Stimulated activated naive B cell treated with anti-CD40 and anti-IgM and Interleukin-4, amounts not matched to agents 10 μg/mL and 1 μg/mL and 100 μg/mL, for 72 hours (primary cell): ENCODE measurements around the gene TULP3.

Experiments
- ATAC-seq, 2 donors: fragments of 150-1000 bp; cut with Tn5 transposase; replicated peaks; 2 replicates each; pipeline ENCODE4 v1.10.0; 2021; ENCODE audit warnings: moderate library complexity in 1 of 2
- DNase-seq: peaks from one replicate; pipeline ENCODE4 v3.0.0; 2021
- H3K27ac Mint-ChIP-seq: one replicate; pipeline ENCODE4 v1.8.0; 2022; ENCODE audit warnings: mild to moderate bottlenecking, mixed read lengths
- H3K27me3 Mint-ChIP-seq, 2 donors: one replicate each; pipeline ENCODE4 v1.8.0; 2022; ENCODE audit warnings: mixed read lengths in 2 of 2
- H3K36me3 Mint-ChIP-seq, 2 donors: one replicate each; pipeline ENCODE4 v1.8.0; 2022; ENCODE audit warnings: mixed read lengths in 2 of 2, mild to moderate bottlenecking in 1 of 2
- H3K4me1 Mint-ChIP-seq, 2 donors: one replicate each; pipeline ENCODE4 v1.8.0; 2022; ENCODE audit warnings: mixed read lengths in 2 of 2, mild to moderate bottlenecking in 1 of 2
- H3K4me3 Mint-ChIP-seq, 2 donors: one replicate each; pipeline ENCODE4 v1.8.0; 2022; ENCODE audit warnings: mild to moderate bottlenecking in 2 of 2, mixed read lengths in 2 of 2, moderate library complexity in 1 of 2
- H3K9me3 Mint-ChIP-seq, 2 donors: one replicate each; pipeline ENCODE4 v1.8.0; 2022; ENCODE audit warnings: mixed read lengths in 2 of 2, mild to moderate bottlenecking in 1 of 2

Gene TULP3

DNA sequence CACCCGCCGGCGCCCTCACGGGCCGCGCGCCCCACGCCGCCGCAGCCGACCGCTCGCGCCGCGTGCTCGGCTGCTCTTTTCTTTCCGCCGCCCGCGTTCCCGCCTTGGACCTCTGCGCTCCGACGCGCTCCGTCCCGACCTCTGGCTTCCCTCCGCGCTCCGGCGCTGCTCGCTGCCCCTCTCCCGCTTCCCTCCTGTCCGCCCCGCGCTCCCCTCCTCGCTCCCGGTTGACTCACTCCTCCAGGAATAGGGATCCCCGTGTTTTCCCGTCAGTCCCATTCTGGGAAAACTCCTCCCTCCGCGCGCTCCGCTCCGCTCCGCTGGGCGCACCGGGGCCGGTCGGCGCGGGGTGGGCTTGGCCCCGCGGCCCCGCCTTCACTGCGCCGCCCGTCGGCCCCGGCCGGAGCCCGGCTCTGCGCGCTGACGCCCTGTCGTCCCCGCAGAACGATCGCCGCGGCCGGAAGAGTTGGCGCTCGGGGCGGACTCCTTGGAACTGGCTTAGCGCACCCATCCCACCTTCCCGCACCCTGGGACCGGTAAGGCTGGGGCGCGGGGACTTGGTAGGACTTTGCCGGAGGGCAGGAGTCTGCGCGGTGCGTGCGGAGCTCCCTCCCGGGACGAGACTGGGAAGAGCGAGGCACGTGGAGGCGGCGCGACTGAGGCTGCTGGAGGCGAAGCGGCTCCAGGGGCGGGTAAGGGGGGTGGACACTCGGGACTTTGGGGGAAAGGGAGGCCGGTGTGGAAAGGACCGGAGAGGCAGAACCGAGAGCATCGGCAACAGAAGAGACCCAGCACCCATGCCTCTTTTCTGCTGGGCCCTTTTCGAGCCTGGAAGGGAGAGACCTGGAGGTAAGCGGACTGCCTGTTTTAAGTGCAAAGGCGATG lies 69.1 kb downstream of the TULP3 start:
- Mint-ChIP-seq H3K9me3 (no peaks in the 10 kb centered on the region), H3K4me3 (peak overlapping the region; percentile 73 to 74), H3K4me1 (peaks cover 13 to 22% of the 10 kb centered on the region in 2 donors), H3K27me3 (peaks cover 71 to 75% of the 10 kb centered on the region in 2 donors), H3K36me3 (peaks cover 0 to 3% of the 10 kb centered on the region in 2 donors), H3K27ac (no peak overlapping the region)
- no peak for DNase-seq
- ATAC-seq, result peak; percentile 56

DNA sequence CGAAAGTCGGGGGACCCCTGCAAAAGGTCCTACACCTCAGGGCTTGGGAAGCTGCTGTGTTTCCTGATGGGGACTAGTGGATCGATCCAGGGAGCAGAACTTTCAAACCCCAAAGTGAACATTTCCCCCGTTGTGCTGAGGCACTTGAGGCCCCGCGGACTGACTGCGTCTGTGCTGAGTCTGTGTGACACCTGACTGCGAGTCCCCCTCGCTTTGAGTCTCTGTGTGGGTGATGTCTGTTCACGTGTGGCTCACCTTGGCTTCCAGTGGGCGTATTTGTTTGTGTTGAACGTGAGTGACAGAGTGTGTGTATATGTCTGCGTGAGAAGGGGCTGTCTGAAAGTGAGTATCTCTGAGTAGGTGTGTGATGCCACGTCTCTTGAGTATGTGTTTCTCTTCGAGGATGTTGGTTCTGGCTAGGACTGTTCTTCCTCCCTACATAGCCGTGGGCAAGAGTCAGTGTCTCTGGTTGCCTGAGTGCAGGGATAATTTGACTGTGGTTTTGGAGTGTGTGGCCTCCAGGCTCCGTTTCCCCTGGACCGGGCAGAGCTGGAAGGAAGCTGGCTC lies 69.8 kb downstream of the TULP3 start:
- no peaks in the 10 kb centered on the region for H3K9me3 Mint-ChIP-seq
- no peak overlapping the region for H3K27ac Mint-ChIP-seq
- DNase-seq, result no peak
- ATAC-seq, result peak; percentile 54 to 63
- H3K4me1 Mint-ChIP-seq, result peaks cover 13 to 22% of the 10 kb centered on the region in 2 donors
- H3K27me3 Mint-ChIP-seq, result peaks cover 73 to 77% of the 10 kb centered on the region in 2 donors
- peak overlapping the region; percentile 73 to 74 for H3K4me3 Mint-ChIP-seq
- H3K36me3 Mint-ChIP-seq, result peaks cover 0 to 3% of the 10 kb centered on the region in 2 donors

DNA sequence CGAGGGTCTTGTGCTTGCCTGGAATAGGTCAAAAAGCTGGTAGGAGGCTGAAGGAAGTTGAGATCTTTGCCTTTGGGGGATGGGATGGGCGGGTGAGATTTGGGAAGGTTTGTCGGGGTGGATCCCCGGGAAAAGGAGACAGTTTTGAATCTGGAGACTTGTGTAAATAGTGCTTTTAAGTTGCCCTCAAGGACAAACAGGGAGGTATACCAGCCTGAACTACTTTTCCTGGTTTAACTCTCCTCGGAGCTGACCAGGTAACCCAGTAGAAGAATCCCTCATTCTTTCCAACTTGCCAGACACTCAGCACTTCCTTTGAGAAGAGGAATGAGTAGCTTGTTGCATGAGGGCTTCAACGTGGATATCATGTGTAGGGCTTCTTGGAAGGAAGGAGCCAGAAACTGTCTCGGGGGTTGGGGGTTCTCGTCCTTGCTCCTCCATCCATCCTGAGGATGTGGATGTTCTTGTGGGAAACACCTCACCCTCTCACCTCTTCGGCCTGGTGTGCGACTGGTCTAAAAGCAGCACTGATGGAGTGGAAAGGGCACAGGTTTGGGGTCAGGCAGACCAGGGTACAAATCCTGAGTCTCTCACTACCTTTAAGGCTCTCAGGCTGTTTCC lies 70.4 kb downstream of the TULP3 start:
- Mint-ChIP-seq H3K27ac (no peak overlapping the region), H3K36me3 (peaks cover 0 to 3% of the 10 kb centered on the region in 2 donors), H3K27me3 (peaks cover 70 to 75% of the 10 kb centered on the region in 2 donors), H3K9me3 (no peaks in the 10 kb centered on the region), H3K4me1 (peaks cover 13 to 22% of the 10 kb centered on the region in 2 donors), H3K4me3 (peak overlapping the region; percentile 73 to 74)
- no peak for DNase-seq
- no peak for ATAC-seq

DNA sequence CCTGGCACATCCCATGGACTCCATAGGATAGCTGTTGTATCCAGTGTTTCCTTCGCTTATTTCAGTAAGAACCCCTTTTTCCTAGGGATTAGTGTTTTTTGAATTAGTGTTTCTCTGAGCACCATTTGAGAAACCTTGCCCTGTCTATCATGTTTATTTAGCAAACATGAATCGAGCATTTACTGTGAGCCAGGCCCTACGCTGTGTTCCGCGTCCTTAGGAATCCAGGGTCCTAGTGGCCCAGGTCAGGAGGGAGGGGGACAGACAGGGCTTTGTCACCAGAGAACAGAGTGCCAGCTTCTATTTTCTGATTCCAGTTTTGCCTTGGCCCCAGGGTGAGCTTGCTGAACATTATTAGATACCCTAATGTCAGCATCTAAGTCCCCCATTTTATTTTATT lies 71.0 kb downstream of the TULP3 start:
- Mint-ChIP-seq H3K4me1 (peaks cover 13 to 22% of the 10 kb centered on the region in 2 donors), H3K4me3 (no peak overlapping the region), H3K27ac (no peak overlapping the region), H3K9me3 (no peaks in the 10 kb centered on the region), H3K27me3 (peaks cover 64 to 69% of the 10 kb centered on the region in 2 donors), H3K36me3 (peaks cover 0 to 3% of the 10 kb centered on the region in 2 donors)
- DNase-seq (no peak), ATAC-seq (no peak)

DNA sequence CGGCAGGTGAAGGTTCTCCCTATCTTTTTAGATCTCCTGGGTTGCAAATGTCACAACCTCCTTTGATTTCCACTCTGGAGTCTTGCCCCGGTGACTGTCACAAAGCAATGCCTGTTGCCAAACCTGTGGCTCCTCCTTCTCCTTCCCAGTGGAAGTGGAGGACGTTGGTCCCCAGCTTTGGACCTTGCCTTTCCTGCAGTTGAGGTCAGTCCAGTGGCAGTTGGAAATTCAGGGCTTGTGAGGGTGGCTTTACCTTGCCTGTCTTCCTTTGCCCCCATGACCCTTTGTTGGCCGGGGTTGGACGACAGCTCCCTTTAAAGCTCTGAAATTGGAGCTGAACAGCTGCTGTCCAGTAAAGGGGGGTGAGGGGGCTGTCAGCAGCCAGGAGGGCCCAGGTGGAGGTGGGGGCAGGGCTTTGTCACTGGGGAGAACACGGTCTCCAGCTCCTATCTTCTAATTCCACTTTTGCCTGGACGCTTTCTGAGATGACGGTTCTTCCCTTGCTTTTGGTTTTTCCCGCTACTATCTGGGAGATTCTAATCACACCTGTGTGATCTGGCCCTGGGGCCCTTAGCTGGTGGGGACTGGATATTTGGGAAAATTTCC lies 72.6 kb downstream of the TULP3 start:
- ATAC-seq (no peak), DNase-seq (no peak)
- no peaks in the 10 kb centered on the region for H3K9me3 Mint-ChIP-seq
- no peak overlapping the region for H3K4me3 Mint-ChIP-seq
- peaks cover 0 to 3% of the 10 kb centered on the region in 2 donors for H3K36me3 Mint-ChIP-seq
- H3K27ac Mint-ChIP-seq, result no peak overlapping the region
- peaks cover 50 to 53% of the 10 kb centered on the region in 2 donors for H3K27me3 Mint-ChIP-seq
- H3K4me1 Mint-ChIP-seq, result peaks cover 13 to 18% of the 10 kb centered on the region in 2 donors

DNA sequence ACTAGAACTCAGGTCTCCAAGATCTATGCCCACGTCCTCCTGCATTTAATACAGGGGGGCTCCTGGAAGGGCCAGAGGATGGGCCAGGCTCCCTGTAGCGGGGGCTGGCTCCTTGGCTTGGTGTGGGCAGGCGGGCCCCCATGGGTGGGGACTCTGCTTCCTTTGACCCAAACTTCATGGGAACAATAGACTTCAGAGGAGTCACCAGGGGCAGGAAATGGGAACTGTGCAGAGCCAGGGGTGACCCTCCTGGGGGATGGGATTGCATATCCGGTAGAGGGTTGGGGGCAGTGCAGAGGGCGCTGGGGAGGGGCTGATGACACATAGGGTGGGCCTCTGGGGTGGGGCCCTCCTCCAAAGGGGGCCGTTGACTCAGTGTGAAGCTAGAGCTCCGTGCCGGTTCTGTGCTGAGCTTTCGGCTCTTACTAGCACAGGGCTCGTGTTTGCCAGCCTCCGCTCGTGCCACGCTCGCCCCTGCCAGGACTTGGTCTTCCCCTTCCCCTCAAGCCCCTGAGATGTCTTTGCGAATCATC lies 73.1 kb downstream of the TULP3 start:
- Mint-ChIP-seq H3K9me3 (no peaks in the 10 kb centered on the region), H3K4me1 (peaks cover 10 to 13% of the 10 kb centered on the region in 2 donors), H3K36me3 (no peaks in the 10 kb centered on the region), H3K27me3 (peaks cover 45 to 48% of the 10 kb centered on the region in 2 donors), H3K4me3 (no peak overlapping the region), H3K27ac (no peak overlapping the region)
- DNase-seq (no peak), ATAC-seq (no peak)

DNA sequence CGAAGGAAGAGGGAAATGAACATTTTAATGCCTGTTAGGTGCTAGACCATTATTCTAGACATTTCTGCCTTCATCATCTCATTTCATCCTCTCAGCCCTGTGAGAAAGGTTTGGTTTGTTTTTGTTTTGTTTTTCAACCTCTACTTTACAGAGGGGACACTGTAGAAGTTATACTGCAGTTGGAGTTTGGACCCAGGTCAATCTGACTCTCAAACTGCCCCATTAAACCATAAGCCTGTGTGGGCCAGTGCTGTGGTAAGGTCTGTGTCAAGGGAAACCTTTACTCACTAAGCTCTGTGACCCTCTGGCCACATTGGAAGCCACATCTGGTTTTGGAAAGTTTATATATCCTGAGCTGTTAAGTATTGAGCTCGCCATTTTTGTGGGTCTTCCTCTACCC lies 77.0 kb downstream of the TULP3 start:
- H3K9me3 Mint-ChIP-seq, result no peaks in the 10 kb centered on the region
- H3K36me3 Mint-ChIP-seq, result no peaks in the 10 kb centered on the region
- no peak overlapping the region for H3K27ac Mint-ChIP-seq
- H3K4me1 Mint-ChIP-seq, result no peaks in the 10 kb centered on the region
- no peak overlapping the region for H3K4me3 Mint-ChIP-seq
- no peak for ATAC-seq
- DNase-seq, result no peak
- peaks cover 21 to 29% of the 10 kb centered on the region in 2 donors for H3K27me3 Mint-ChIP-seq

DNA sequence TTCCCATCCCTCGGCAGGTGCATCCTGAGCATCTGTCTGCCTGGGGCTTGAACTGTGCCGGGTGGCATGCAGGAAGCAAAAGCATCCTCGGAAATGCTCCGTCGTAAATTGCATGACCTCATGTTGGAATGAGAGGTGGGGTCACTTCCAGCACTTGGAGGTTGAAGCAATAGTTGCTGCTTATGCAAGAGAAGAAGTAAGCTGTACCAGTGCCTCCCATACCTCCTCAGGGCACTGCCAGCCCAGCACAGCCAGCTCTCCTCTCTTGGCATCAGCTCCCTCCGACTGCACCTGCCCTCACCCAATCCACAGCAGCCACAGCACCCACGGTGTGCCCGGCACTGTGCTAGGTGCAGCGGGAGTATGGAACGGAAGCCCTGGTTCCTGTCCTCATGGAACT lies 80.1 kb downstream of the TULP3 start:
- no peak for ATAC-seq
- no peak for DNase-seq
- no peaks in the 10 kb centered on the region for H3K36me3 Mint-ChIP-seq
- no peak overlapping the region for H3K27ac Mint-ChIP-seq
- no peaks in the 10 kb centered on the region for H3K4me1 Mint-ChIP-seq
- peaks cover 0 to 6% of the 10 kb centered on the region in 2 donors for H3K27me3 Mint-ChIP-seq
- H3K4me3 Mint-ChIP-seq, result no peak overlapping the region
- no peaks in the 10 kb centered on the region for H3K9me3 Mint-ChIP-seq

DNA sequence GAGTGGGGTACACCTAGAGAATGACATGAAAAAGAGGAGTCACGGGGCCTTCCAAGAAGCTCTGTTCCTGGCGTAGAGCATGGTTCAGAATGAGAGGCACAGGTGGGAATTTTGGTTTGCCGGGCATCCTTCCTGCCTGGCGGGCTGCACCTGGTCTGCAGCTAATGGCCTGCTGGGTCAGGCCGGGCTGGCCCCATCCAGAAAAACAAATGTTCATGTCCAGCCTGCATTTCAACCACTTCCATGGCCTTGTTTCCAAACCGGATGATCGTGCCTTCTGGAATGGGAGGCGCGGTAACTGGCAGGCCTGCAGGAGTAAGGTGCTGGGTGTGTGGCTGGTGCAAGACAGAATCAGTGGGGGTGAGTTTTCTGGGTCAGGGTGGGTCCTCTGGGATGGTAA lies 82.9 kb downstream of the TULP3 start:
- Mint-ChIP-seq H3K27me3 (peaks cover 0 to 6% of the 10 kb centered on the region in 2 donors), H3K4me1 (no peaks in the 10 kb centered on the region), H3K36me3 (no peaks in the 10 kb centered on the region), H3K27ac (peak overlapping the region; percentile 38), H3K9me3 (no peaks in the 10 kb centered on the region), H3K4me3 (no peak overlapping the region)
- ATAC-seq (no peak), DNase-seq (no peak)

DNA sequence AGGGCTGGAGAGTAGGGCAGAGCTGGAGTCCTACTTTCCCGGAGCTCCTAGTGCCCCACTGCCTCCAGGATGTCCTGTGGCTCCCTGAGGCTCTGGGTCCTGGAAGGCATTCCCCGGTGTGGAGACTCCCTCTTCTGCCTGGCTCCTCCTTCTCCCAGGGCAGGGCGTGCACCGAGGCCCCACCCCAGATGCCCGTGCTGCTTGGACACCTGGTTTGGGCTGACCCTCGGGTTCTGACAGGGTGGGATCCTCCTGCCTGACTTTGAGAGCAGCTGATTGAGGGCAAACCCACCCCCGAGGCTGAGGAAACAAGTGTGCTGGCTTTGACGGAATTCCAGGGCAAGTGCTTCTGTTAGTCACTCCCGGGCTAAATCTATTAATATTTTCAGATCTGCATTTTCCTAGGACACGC lies 83.9 kb downstream of the TULP3 start:
- ATAC-seq (no peak), DNase-seq (no peak)
- no peaks in the 10 kb centered on the region for H3K36me3 Mint-ChIP-seq
- no peaks in the 10 kb centered on the region for H3K4me1 Mint-ChIP-seq
- no peak overlapping the region for H3K27ac Mint-ChIP-seq
- no peak overlapping the region for H3K4me3 Mint-ChIP-seq
- H3K9me3 Mint-ChIP-seq, result no peaks in the 10 kb centered on the region
- peaks cover 0 to 6% of the 10 kb centered on the region in 2 donors for H3K27me3 Mint-ChIP-seq

DNA sequence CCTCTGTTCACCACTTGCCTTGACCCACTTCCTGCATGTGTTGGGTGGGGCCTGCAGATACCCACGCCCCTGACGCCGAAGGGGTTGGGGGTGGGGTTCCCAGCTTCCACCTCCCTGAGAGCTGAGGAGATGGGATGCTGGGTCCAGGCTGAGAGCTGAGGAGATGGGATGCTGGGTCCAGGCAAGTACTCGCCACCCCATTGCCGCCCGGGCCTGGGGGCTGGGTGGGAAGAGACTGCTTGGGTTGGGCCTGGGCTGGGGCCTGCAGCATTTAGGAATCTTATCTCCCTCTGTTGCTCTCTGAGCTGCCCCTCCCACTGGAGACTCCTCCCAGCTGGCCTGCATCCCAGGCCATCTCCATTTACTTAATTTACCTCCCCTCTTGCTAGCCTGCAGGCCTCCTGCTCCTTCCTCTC lies 85.9 kb downstream of the TULP3 start:
- no peaks in the 10 kb centered on the region for H3K27me3 Mint-ChIP-seq
- no peaks in the 10 kb centered on the region for H3K36me3 Mint-ChIP-seq
- H3K4me3 Mint-ChIP-seq, result no peak overlapping the region
- no peak for DNase-seq
- no peak for ATAC-seq
- no peaks in the 10 kb centered on the region for H3K9me3 Mint-ChIP-seq
- no peaks in the 10 kb centered on the region for H3K4me1 Mint-ChIP-seq
- no peak overlapping the region for H3K27ac Mint-ChIP-seq

DNA sequence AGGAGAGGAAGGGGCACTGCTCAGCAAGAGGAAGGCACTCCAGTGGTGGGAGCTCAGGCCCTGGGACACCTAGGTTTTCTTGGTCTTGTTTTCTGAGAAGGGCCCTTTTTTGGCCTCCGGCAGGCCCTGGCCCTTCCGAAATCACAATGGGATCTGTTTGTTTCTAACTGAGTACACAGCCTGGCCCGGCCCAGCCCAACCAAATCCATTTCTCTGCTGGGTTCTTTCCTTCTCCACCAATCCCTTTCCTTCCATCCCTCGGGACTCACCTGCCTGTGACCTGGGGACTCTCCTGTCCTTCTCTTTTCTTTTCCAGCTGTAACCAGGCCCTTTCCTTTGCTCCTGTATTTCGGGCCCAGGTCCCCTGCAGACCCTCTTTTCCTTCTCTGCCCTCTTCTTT lies 87.1 kb downstream of the TULP3 start:
- Mint-ChIP-seq H3K27me3 (no peaks in the 10 kb centered on the region), H3K9me3 (no peaks in the 10 kb centered on the region), H3K4me3 (no peak overlapping the region), H3K4me1 (no peaks in the 10 kb centered on the region), H3K27ac (no peak overlapping the region), H3K36me3 (no peaks in the 10 kb centered on the region)
- no peak for ATAC-seq
- no peak for DNase-seq

DNA sequence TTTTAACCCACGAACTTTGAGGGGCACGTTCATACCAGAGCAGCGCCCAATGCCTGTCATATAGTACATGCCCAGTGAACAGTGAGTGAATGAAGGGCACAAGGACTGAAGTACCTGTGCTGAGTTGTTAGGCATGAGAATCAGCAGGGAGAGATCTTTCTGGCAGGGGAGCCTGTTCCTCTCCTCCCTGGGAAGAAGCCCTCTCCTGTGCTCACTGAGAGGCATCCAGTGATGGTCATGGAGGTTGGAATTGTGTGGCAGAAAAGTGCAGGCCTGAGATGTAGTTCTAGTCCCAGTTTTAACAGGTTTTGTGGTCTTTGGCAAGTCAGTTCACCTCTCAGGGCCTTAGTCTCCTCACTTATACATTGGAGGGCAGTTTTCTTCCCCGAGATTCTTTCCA lies 89.1 kb downstream of the TULP3 start:
- Mint-ChIP-seq H3K36me3 (no peaks in the 10 kb centered on the region), H3K27me3 (peaks cover 0 to 3% of the 10 kb centered on the region in 2 donors), H3K4me3 (no peak overlapping the region), H3K9me3 (no peaks in the 10 kb centered on the region), H3K4me1 (peaks cover 0 to 8% of the 10 kb centered on the region in 2 donors), H3K27ac (no peak overlapping the region)
- ATAC-seq (no peak), DNase-seq (no peak)

DNA sequence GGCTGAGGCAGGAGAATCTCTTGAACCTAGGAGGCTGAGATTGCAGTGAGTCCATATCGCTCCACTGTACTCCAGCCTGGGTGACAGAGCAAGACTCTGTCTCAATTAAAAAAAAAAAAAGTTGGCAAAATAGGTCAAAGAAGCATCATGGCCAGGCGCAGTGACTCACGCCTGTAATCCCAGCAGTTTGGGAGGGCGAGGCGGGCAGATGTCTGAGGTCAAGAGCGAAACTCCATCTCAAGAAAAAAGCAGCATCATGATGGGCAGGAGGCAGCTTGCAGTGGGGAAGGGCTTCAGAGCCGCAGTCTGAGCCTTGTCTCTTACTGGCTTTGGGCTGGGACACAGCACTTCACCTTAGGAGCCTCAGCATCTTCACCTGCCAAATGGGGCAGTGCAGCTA lies 89.9 kb downstream of the TULP3 start:
- H3K27me3 Mint-ChIP-seq, result peaks cover 0 to 3% of the 10 kb centered on the region in 2 donors

More for the DNA sequence above, 89.9 kb downstream of the TULP3 start:
- ATAC-seq (no peak), DNase-seq (no peak)
- Mint-ChIP-seq H3K9me3 (no peaks in the 10 kb centered on the region), H3K27ac (no peak overlapping the region), H3K36me3 (no peaks in the 10 kb centered on the region), H3K4me3 (no peak overlapping the region), H3K4me1 (peaks cover 0 to 8% of the 10 kb centered on the region in 2 donors)
